ENCODE measurements around the gene CISTR.
"Not testable (repeated sequence)": the region's sequence is repeated elsewhere in the genome, so short reads cannot be mapped to it uniquely, and the experiment has no call there.

The CISTR gene

DNA sequence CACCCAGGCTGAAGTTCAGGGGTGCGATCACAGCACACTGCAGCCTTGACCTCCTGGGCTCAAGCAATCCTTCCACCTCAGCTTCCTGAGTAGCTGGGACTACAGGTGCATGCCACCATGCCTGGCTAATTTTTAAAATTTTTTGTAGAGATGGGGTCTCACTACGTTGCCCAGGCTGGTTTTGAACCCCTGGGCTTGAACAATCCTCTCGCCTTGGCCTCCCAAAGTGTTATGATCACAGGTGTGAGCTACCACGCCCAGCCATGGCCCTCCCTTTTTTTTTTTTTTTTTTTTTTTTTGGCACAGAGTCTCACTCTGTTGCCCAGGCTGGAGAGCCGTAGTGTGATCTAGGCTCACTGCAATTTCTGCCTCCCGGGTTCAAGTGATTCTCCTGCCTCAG is 33.2 kb downstream of the CISTR start:
- DNase-seq (ENCODE audit: low read depth): not testable (repeated sequence)

DNA sequence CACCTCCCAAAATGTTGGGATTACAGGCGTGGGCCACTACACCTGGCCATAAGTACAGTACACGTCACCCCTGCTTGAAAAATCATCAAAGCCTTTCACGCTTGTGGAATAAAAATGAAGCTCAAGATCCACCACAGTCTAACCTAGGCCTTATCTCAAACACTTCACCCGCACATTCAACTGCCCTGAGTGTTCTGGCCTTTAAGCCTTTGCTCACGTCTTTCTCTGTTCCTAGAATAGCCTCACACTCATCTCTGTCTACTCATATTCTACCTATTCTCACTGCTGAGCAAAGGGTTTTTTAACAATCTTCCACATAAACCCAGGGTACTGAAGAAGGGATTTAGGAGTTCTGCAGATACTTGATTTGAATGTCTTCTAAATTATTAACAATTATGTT is 34.5 kb downstream of the CISTR start:
- DNase-seq (ENCODE audit: low read depth): no peak

GRCh38 chr12:53714004-53714403 is 37.8 kb downstream of the CISTR start:
- no peak for DNase-seq (ENCODE audit: low read depth)

- no peak for DNase-seq (ENCODE audit: low read depth)
Measured at GRCh38 chr12:53713516-53713915, 38.3 kb downstream of the CISTR start.

DNA sequence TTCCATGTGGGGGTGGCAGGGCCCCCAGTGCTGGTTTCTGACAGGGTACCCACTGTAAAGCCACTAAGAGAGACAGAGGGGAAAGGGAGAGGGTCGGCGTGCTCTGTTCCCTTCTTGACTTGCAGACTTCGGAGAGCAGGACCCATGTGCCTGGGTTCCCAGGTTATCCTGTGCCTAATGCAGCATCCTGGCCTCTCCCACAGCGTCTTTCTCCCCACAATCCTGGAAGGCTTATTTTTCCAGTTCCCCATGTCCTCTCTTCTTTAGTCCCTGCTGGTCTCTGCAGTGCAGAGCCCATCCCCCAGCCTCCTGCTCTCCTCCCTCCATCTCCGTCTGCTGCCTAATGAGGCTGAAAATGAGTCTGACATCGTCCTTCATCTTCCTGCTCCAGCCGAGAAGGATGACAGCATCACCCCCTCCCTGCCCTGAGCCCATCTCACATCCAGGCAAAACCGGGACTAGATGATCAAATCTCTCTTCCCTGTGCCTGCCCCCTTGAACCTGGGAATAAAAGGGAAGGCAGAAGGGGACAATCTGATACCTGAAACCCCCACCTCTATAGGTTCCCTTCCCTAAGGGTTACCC is 39.6 kb downstream of the CISTR start:
- no peak for DNase-seq (ENCODE audit: low read depth)

DNA sequence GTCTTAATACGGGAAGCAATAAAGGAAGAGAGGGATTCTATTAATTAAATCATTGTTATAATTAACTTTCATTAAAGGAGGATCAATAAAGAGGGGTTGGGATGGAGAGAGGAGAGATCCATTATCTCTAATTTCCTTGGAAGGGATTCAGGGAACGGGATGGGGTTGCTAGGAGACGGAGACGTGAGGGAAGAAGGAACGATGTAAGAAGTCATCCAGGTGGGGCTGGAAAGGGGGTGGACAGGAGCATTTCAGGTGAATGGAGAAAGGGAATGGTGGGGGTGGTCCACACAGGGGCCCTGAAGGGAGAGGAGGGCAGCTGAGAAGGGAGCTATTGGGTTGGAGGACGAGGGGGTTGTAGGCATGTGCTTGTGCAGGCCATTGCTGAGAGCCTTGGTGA is 41.7 kb downstream of the CISTR start:
- DNase-seq (ENCODE audit: low read depth): no peak

DNA sequence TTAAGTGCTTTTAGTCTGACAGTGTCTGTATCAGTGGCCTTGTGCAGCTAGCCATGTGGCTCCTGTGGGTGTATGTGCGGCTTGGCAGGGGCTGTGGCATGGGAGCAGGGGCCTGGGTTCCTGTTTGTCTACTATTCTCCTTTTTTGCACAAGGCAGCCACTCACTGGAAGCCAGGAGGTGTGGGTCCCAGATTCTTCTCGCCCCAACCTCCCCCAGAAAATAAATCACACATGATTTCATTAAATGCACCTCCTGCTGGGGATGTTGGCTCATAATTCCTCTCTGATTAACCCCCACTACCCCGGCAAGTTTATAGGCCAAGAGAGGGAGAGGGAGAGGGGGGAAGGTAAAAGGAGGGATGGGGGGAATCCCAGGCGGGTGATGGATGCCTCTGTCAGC is 42.1 kb downstream of the CISTR start:
- no peak for DNase-seq (ENCODE audit: low read depth)

DNA sequence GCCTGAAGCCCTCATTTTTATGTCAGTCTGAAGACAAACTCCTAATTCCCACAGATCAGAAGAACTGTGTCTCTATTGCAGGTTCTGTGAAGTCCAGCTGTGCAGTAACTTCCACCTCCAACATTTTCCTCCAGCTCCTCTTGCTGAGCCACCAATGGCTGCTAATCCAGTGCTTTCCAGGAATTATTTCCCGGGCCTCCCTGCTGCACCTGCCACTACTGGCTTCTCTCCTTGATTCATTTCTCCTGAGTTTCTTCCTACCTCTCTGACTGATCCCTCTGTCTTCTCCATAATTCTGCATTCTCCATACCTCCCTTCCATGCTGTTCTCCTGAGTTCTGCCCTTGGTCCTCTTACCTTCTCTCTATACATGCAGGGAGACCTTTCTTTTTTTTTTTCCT is 45.7 kb downstream of the CISTR start:
- no peak for DNase-seq (ENCODE audit: low read depth)

GRCh38 chr12:53703756-53704155 is 48.0 kb downstream of the CISTR start:
- DNase-seq (ENCODE audit: low read depth): no peak

DNA sequence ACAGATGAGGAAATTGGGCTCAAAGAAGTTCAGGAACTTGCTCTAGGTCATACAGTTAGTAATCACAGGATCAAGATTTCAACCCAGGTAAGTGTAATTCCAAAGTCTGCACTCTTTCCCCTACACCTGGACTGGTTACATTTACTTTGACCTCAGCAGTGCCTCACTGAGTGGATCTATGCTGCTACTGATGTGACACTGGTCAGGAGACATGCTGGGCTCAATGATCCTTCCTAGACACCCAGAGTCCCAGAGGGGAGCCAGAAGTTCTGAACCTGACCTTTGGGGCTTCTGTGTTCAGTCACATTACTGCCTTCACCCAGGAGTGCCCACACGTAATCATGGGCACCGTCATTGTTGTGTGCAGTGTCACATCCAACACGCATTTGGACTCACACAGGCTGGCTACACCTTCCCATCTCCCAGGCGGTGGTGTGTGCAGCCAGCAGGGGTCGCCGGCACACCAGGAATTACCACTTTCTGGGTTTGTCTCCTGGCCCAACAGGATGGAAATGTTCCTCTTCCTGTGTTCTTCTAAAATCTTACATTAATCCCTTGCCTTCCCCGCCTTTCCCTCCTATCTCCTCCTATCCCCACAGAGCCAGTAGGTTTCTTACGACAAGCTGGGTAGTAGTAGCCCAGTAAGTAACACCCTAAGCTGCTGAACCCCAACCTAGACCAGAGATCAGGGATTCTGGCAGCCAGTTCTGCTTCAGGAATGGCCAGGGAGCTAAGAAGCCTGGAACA is 50.1 kb downstream of the CISTR start:
- no peak for DNase-seq (ENCODE audit: low read depth)

DNA sequence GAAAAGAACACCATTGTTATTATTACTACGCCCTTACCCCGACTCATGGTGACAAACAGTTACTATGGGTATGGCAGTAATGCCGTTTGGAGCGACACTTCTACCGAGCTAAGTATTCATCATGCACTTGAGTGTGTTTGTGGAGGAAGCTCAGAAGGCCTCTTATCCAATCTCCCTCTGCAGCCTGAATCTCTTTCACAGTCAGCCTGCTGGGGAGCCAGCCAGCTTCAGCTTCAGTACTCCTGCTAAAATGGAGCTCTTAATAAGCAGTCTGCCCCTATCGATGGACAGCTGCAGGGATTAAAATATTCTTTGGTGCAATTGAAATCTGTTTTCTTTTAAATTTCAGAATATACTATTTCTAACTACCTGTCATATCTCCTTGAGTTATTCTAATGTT is 51.2 kb downstream of the CISTR start:
- DNase-seq (ENCODE audit: low read depth): no peak

GRCh38 chr12:53699678-53700025 is 52.1 kb downstream of the CISTR start:
- no peak for DNase-seq (ENCODE audit: low read depth)

DNA sequence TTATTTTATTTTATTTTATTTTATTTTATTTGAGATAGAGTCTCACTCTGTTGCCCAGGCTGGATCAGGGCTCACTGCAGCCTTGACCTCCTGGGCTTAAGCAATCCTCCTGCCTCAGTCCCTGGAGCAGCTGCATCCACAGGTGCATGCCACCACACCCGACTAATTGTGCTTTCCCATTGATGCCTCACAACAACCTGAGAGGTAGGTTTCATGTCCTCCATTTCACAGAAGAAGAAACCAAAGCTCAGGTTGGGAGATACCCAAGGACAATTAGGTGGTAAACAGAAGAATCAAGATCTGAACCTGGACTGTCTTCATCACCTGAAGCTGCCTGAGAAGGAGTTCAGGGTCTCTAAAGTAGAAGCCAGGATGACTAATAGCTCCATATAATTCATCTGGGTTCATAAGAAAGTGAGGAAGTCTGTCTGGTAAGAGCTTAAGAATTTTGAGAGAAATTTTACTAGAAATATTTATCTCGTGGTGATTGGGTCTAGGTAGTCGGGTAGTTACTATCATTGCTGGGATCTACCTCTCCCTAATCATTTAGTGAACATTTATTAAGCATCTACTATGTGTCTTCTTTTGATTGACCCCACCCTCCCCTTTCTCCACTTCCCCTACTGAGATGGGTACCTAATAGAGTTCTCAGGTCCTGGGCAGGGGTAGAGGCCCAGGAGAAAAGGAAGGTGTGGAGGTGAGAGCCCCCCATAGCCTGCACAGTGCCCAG is 52.7 kb downstream of the CISTR start:
- no peak for DNase-seq (ENCODE audit: low read depth)

- DNase-seq (ENCODE audit: low read depth): no peak
Measured at GRCh38 chr12:53696655-53697331, 55.0 kb downstream of the CISTR start.
